ENCODE results near the gene ESRRA.

Gene ESRRA

GRCh38 chr11:64324692-64325469 is 19.6 kb downstream of the ESRRA start:
- DNase-seq (ENCODE audit: insufficient read length, low spot score) (no peak), FAIRE-seq (no peak)

- DNase-seq (ENCODE audit: insufficient read length, low spot score) (no peak), FAIRE-seq (no peak)
Observed at GRCh38 chr11:64327375-64327774, 22.1 kb downstream of the ESRRA start.

DNA sequence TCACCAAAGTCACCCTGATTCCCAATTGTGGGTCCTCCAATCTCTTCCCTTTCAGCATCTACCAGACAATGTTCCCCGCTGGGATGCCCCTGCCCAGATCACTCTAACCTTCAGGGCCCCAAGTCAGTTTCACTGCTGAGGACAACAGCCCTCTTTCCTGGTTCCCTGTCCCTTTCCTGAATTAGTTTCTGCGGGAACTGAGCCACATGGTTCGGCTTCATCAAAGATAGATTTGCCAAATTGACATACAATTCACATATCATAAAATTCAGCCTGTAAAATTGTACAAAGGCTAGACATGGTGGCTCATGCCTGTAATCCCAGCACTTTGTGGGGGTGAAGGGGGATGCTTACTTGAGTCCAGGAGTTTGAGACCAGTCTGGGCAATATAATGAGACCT is 22.7 kb downstream of the ESRRA start:
- FAIRE-seq (no peak), DNase-seq (ENCODE audit: insufficient read length, low spot score) (no peak)

DNA sequence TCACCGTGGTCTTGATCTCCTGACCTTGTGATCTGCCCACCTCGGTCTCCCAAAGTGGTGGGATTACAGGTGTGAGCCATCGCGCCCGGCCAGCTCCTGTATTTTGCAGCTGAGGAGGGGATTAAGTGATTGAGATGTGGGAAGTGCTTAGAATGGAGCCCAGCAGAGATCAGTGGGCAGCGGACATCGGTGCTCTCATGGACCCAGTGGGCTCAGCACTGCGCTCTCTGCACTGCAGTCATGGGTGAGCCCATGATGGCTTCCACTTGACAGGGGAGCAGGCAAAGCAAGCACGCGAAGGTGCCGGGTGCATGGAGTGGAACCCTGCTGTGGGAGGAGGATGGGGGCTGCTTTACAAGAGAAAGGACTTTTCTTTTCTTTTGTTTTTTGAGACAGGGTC is 25.6 kb downstream of the ESRRA start:
- DNase-seq (ENCODE audit: insufficient read length, low spot score) = no peak
- no peak for FAIRE-seq

GRCh38 chr11:64331569-64332371 is 26.4 kb downstream of the ESRRA start:
- peak; percentile 61 for FAIRE-seq
- DNase-seq (ENCODE audit: insufficient read length, low spot score) = peak; percentile 71

GRCh38 chr11:64333556-64333955 is 28.2 kb downstream of the ESRRA start:
- FAIRE-seq (no peak), DNase-seq (ENCODE audit: insufficient read length, low spot score) (no peak)

DNA sequence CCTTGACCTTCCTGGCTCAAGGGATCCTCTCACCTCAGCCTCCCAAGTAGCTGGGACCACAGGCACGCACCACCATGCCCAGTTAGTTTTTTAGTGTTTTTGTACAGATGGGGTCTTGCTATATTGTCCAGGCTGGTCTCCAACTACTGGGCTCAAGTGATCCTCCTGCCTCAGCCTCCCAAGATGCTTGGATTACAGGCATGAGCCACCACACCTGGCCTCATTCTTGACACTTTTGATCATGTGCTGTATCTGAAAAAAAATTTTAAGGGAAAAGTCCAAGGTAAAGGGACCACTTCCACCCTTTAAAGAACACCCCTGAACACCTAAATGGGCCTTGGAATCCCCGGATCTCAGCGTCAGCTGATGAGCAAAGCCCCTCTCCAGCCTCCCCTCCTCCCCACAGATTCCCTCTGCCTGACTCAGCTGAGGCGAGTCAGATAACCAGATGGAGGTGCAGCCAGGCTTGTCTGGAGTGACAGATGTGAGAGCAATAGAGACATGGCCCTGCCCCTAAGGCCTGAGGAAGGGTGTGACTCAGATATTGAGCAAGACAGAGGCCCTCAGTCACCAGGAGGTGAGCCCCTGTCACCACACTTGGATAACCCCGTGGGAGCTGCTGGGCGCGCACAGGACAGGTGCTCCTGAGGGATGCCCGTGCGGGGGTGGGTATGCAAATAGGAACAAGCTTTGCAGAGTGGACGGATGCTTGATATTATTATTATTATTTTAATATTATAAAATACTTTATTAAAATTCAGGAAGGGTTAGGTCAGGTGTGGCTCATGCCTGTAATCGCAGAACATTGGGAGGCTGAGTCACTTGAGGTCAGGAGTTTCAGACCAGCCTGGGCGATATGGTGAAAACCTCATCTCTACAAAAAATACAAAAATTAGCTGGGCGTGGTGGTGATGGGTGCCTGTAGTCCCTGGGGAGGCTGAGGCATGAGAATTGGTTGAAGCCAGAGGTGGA is 29.7 kb downstream of the ESRRA start:
- peak; percentile 75 for DNase-seq (ENCODE audit: insufficient read length, low spot score)

DNA sequence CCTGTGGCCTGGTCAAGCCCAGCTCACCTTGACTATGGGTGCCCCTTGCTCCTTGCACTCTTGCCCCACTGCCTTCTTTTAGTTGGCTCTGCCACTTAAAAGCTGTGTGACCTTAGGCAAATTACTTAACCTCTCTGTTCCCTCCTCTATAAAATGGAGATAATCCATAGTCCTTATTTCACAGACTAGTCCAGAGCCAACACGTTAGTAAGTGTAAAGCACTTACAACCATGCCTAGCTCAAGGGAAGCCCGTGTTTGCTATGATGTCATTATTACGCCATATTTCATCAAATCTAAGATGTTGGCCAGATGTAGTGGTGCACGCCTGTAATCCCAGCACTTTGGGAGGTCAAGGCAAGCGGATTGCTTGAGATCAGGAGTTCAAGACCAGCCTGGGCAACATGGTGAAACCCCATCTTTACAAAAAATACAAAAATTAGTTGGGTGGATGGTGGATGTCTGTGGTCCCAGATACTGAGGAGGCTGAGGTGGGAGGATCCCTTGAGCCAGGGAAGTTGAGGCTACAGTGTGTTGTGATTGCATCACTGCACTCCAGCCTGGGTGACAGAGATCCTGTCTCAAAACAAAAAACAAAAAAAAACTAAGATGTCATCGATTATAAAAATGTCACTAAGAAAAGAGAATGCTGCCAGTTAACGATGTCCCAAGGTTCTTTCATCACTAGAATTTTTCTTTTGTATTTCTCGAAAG is 32.4 kb downstream of the ESRRA start:
- FAIRE-seq = no peak
- DNase-seq (ENCODE audit: insufficient read length, low spot score) = no peak

More for the DNA sequence above, 29.7 kb downstream of the ESRRA start:
- peak; percentile 85 for FAIRE-seq

DNA sequence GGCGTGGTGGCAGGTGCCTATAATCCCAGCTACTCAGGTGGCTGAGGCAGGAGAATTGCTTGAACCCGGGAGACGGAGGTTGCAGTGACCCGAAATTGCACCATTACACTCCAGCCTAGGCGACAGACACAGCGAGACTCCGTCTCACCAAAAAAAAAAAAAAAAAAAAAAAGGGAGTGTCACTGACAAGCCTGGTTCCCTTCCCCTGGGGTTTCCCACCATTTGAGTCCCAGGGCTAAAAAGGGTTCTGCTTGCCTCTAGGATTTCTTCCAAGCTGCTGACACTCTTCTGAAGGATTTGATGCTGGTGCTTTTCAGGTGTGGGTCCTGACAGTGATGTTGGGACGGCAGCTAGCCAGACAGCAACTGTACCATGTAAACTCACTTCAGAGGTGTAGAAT is 33.4 kb downstream of the ESRRA start:
- no peak for DNase-seq (ENCODE audit: insufficient read length, low spot score)
- no peak for FAIRE-seq

DNA sequence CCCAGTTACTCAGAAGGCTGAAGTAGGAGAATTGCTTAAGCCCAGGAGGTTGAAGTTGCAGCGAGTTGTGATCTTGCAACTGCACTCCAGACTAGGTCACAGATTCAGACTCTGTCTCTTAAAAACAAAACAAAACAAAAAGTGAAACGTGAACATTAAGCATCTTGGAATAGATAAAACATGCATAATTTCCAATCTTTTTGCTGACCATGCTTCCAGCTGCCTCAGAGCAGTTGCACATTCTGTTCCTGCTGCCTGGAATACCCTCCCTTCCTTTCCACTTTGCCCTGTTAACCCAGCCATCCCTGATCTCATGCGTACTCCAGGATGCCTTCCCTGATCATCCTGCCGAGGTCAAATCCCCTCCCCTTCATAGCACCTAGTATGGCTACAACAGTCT is 34.0 kb downstream of the ESRRA start:
- FAIRE-seq = peak; percentile 37
- no peak for DNase-seq (ENCODE audit: insufficient read length, low spot score)

DNA sequence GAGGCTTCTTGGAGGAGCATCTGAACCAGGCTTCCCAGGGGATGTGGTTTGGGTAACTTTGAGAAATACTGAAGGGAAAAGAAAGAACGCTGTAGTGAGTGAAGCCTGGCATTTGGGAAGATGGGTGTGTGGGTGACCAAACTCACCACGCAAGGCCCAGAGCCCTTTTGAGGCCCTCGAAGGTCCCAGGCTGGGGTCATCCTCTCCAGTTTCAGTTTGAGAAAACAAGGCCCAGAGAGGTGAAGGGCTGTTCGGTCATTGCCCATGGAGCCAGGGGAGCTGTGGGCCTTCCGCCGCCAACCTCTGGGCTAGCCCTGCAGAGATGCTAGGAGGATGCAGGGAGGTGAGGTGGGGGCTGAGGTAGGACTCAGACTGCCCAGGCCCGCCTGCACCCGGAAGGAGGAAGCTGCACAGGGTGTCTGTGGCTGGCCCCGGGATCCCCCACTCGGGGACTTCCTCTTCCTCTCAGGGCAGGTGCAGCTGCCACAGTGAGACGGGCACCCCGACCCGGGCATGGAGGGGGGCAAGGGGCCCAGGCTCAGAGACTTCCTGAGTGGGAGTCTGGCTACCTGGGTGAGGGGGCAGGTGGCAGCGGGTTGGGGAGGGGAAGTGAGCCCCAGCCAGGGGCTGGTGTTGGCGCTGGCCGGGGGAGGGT is 34.6 kb downstream of the ESRRA start, which contains the start of gene CCDC88B:
TSS of gene CCDC88B (plus strand) at position 451 of the 655 bp plus-strand sequence. CDS start at position 514, 63 bp downstream.
- DNase-seq (ENCODE audit: insufficient read length, low spot score) (peak; percentile 91), FAIRE-seq (peak; percentile 95)

- FAIRE-seq = peak; percentile 90
Observed at GRCh38 chr11:64340671-64341335, 35.5 kb downstream of the ESRRA start.

GRCh38 chr11:64341429-64341828 is 36.1 kb downstream of the ESRRA start:
- DNase-seq (ENCODE audit: insufficient read length, low spot score) (no peak), FAIRE-seq (no peak)

More at GRCh38 chr11:64340671-64341335, 35.5 kb downstream of the ESRRA start:
- no peak for DNase-seq (ENCODE audit: insufficient read length, low spot score)

DNA sequence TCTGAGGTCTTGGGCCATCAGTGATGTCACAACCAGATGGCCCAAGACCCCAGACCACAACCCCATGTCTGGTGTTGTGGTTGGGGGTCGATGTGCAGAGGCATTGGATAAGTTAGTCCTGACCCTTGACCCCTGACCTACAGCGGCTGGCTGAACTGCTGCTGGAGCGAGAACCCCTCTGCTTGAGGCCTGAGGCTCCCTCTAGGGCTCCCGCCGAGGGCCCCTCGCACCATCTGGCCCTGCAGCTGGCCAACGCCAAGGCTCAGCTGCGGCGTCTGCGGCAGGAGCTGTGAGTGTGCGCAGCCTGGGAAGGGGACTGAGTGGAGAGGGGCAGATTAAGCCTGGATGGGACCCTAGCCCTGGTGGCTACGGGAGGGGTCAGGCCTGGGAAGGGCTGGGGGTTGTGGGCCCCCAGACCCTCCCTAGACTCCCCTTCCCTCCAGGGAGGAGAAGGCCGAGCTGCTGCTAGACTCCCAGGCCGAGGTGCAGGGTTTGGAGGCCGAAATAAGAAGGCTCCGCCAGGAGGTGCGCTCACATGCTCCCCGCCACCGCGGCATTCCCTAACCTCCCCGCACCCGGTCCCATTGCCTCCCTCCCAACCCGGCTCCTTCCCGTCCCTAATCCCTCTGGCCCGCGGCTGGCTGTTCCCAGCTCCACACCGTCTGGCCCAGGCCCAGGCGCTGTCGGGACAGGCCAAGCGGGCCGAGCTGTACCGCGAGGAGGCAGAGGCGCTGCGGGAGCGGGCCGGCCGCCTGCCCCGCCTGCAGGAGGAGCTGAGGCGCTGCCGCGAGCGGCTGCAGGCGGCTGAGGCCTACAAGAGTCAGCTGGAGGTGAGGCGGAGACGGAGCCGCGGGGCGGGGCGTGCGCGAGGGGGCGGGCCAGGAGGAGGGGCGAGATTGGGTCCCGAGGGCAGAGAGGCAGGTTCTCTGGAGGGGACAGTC is 36.8 kb downstream of the ESRRA start:
- FAIRE-seq (no peak), DNase-seq (ENCODE audit: insufficient read length, low spot score) (peak; percentile 98)

GRCh38 chr11:64342869-64343745 is 37.8 kb downstream of the ESRRA start:
- DNase-seq (ENCODE audit: insufficient read length, low spot score) = no peak
- FAIRE-seq = no peak

- FAIRE-seq = no peak
- no peak for DNase-seq (ENCODE audit: insufficient read length, low spot score)
Observed at GRCh38 chr11:64343767-64344559, 38.6 kb downstream of the ESRRA start.
